Right renal cortex interstitium (tissue), 3 donors: ENCODE measurements around the gene PNISR. TPM values are rescaled to one million over a fixed set of nuclear protein-coding genes. Genes with fewer than 3 reads are reported as not detected.

Source experiments
- DNase-seq, 3 donors: peaks; one replicate each; pipeline ENCODE4 v3.0.0-alpha.2; 2013; ENCODE audit warnings: low read depth in 3 of 3, low spot score in 2 of 3
- polyA plus RNA-seq, 3 donors: library from polyadenylated mRNA; unstranded; fragments of 120-200 nt; gene quantifications; one replicate each; pipeline ENCODE4 v1.2.1, GENCODE V29; 2013; ENCODE audit not compliant: insufficient read length in 3 of 3

PNISR gene
- polyA plus RNA-seq, 3 donors, result 273 to 352 (median 303) TPM

DNA sequence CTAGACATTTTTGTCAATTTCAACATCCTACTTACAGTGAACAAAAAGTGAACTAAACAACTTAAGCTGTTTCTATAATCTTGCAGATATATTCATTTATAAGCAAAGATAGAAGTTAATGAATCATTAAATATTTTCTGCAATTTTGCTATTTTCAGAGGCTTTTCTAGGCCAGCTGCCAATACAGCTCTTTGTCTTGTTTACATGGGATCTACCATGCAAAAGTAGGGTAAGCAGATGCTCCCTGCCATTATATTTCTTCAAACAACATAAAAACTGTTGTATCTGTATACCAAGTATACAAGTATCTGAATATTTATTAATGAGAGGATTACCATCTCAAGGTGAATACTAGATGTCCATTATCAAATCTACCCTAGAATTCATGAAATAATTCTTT is 15.4 kb downstream of the PNISR start:
- no peak for DNase-seq

- DNase-seq, result no peak
Measured at GRCh38 chr6:99407076-99407475, 18.0 kb downstream of the PNISR start.

DNA sequence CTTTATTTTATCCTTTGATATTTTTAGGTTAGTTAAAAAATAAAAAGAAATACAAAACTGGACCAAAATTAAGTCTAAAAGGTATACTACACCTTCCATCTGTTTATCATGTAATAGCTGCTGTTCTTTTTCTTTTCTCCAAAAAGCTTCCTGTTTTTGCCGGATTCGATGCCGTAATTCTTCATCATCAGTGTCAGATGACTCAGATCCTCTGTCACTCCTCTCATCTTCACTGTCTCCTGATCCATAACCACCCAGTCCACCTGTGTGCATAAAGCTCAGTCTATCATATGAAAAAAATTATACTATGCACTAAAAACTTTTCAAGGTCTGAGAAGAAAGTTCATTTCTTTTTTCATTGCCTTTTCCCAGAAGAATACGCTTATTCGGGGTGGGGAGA is 22.7 kb downstream of the PNISR start:
- no peak for DNase-seq

DNA sequence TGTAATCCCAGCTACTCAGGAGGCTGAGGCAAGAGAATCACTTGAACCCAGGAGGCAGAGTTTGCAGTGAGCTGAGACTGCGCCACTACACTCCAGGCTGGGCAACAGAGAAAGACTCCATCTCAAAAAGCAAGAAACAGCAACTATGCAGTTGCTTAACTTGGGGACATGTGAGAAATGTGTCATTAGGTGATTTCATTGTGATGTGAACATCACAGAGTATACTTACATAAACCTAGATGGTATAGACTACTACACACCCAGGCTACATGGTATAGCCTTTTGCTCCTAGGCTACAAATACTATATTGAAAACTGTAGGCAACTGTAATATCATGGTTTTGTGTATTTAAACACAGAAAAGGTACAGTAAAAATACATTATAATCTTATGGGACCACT is 27.8 kb downstream of the PNISR start:
- DNase-seq, result no peak

GRCh38 chr6:99393698-99394531 is 31.2 kb downstream of the PNISR start, which contains the start of gene COQ3:
Gene COQ3 (minus strand): TSS chr6:99394195. CDS start chr6:99394179, 16 bp downstream.
- DNase-seq, result peak; percentile 48 to 77 (median 73)

DNA sequence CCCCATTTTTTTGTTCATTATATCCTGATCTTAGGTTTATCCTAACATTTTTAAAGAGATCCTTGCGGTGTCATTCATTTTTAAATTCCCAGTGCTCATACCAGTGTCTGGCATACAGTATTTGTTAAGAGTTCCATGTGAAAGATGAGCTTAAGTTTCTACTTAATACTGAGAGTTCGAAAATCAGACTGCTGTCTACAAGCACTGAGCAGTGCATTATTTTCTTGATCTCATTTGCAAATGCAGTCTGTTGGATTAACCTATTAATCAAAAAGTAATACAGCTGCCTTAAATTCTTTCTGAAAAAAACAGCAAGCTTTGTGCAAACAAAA is 31.8 kb downstream of the PNISR start:
- no peak for DNase-seq

- no peak for DNase-seq
Measured at GRCh38 chr6:99390896-99391295, 34.2 kb downstream of the PNISR start.

- DNase-seq, result no peak
Measured at GRCh38 chr6:99384507-99384906, 40.6 kb downstream of the PNISR start.

DNA sequence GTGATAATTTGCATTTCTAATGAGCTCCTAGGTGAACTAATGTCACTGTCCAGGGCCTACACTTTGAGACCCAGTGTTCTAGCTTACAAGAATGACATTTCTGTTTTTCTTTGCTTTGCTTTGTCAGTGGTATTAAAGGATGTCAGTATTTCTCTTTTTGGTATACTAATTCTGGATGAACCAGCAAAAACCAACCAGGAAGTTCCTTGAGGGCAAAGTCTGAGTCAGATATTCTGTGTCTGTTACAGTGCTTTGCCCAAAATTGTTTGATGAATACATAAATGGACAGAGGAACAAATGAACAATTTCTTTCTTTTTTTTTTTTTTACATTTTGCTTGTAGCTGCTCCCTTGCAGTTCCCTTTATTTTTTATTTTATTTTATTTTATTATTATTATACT is 46.5 kb downstream of the PNISR start:
- no peak for DNase-seq

GRCh38 chr6:99369533-99369932 is 55.6 kb downstream of the PNISR start:
- no peak for DNase-seq

DNA sequence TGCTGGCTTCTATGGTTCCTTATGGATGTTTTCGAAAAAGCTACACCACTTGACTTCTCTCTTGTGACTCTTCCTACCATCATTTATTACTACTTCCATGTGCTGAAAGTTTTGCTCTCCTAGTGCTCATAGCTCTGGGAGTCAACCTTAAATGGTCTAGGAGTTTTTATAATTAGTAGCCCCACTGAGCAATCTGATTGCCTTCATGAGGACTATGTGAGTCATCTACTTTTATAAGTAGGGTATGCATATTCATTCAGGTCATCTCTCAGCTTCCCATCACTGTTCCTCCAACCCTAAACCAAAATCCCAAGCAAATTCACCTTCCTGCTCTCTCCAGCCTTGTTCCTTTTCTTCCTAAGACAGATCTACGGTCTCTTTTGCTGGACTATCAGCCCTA is 58.3 kb downstream of the PNISR start:
- no peak for DNase-seq

DNA sequence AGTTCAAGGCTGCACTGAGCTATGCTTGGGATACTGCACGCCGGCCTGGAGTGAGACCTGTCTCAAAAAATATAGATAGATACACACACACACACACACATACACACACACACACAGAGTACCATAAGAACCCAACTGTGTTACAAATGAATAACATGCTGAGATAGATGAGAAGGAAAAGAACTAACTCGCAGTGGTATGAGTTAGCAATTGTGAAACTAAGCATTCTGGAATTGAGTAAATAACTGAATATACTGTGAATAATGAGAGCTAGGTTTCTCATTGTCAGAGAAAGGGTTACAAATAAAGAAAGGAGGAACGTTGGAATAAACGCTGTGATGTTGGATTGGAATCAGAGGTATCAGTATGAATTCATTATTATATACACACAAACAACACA is 61.1 kb downstream of the PNISR start:
- DNase-seq, result no peak

DNA sequence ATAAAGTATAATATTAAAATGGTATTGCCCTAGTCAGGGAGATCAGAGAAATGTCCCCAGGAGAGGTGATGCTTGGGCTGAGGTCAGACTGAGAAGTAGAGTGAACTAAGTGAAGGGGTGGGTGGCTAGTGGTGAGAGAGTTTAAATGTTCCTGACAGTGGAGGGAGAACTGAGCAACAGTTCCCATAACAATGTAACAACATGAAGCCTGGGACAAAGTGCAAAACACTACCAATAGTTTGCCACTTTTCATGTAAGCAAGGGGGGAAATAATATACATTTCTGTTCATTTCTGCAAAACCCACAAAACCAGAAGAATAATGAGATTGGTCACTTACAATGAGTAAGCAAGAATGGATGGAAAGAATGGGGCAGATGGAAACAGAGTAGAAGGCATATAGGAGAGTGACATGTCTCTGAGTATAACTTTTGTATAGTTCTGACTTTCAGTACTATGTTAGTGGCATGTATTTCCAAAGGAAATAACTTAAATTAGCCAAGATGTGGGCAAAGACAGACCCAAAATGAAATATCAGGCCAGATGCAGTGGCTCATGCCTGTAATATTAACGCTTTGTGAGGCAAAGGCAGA is 62.3 kb downstream of the PNISR start:
- DNase-seq, result no peak

GRCh38 chr6:99359800-99360199 is 65.3 kb downstream of the PNISR start:
- DNase-seq, result no peak

- no peak for DNase-seq
Measured at GRCh38 chr6:99356641-99357040, 68.5 kb downstream of the PNISR start.

DNA sequence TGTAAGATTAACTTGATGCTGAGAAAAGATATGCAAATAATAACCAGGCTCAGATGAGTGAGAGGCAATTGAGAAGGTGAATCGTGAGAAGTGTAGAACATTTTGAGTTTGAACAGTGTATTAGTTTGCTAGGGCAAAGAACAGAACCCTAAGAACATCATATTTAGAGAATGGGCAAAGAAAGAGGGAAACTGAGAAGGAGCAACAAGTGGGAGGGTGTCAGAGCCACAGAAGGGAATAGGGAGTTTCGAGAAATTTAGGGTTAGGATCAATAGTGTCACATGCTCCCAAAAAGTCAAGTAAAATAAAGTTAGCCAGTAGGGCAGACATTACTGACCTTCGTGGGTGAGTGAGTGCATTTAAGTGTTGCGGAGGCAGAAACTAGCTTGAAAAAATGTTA is 70.1 kb downstream of the PNISR start:
- no peak for DNase-seq

- no peak for DNase-seq
Measured at GRCh38 chr6:99353126-99353525, 72.0 kb downstream of the PNISR start.

DNA sequence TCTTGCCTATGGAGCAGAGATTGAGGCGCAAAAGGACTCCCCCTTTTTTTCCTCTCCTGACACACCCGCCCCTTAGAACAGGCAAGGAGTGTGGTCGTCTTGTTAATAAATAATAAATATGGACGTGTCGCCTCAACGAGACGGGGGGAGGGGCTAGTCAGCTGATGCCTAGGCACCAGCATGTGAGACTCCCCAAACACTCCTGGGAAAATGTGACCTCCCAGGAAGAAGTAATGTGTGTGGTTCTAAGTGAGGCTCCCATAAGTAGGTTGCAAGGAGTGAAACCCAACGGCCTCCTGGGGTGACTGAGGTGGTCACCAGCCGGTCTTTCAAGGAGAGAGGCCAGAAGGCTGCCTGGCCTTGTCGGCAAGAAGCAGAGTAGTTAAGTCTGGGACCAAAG is 74.5 kb downstream of the PNISR start:
- no peak for DNase-seq

DNA sequence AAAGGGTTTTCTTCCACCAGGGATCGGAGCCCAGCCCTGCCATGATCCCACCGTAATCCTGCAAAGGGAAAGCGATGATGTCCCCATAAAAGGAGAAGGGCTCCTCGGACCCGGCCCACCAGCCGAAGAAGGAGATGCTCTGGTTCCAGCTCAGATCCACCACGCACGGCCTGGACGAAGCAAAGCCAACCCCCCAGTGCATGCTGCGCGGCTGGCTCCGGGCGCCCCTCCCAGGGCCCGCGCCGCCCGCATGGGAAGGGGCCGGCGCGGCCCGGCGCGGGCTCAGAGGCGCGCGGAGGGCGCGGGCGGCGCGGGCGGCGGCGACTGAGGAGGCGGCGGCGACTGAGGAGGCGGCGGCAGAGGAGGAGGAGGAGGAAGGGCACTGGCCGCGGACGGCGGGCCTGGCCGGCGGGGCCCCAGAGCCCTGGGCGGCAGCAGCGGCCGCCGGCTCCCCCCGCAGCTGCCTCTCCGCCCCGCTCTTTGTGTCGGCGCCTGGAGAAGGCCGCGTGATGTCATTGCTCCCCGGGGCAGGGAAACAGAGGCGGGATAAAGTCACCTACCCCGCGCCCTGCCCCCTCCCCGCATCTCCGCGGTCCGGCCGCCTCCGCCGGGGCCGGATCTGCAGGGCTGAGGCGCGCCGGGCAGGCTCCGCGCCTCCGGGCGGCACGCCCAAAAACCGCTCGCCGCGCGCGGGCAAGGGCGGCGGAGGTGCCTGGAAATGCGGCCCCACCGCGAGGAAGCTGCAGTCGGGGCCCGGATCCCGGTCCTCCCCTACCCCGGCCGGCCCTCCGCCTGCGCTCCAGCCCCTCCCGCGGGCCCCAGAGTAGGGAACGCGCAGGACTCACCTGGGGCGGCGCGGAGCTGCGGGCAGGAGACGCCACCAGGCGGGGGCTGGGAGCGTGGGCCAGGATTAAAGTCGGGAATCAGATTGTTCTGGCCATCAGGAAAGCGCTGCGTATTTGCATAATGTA is 75.7 kb downstream of the PNISR start, which contains the start of gene FAXC:
FAXC (minus strand) TSS at position 504 of the 971 bp plus-strand sequence; CDS start at position 202, 302 bp downstream.
- DNase-seq, result no peak

GRCh38 chr6:99348288-99349170 is 76.6 kb downstream of the PNISR start:
- no peak for DNase-seq
